ENCODE results near the gene HOXD3.

The HOXD3 gene

DNA sequence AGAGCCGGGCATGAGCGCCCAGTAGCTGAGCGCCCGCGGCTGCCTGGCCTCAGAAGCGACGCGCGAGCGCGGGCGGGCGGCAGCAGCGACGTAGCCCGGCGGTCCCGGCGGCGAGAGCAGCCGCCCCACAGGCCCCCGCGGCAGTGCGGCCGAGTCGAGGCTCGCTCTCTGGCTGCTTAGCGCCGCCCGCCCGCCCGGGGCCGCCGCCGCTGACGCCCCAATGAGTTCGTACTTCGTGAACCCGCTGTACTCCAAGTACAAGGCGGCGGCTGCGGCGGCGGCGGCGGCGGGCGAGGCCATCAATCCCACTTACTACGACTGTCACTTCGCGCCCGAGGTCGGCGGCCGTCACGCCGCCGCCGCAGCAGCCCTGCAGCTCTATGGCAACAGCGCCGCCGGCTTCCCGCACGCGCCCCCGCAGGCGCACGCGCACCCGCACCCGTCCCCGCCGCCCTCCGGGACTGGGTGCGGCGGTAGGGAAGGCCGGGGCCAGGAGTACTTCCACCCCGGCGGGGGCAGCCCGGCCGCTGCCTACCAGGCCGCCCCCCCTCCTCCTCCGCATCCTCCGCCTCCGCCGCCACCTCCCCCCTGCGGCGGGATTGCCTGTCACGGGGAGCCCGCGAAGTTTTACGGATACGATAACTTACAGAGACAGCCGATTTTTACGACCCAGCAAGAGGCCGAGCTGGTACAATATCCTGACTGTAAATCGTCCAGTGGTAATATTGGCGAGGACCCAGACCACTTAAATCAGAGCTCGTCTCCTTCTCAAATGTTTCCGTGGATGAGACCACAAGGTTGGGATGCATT, 26.8 kb upstream of the HOXD3 start:
- Histone ChIP-seq H3K27ac (ENCODE audit: low read depth, low read length) (no peak overlapping the region), H3K4me2 (ENCODE audit: low read length) (no peak overlapping the region), H3K36me3 (ENCODE audit: control insufficient read depth, low read length) (no peaks in the 10 kb centered on the region), H3K4me3 (ENCODE audit: low read length) (no peak overlapping the region), H3K79me2 (ENCODE audit: control insufficient read depth, low read length) (no peaks in the 10 kb centered on the region), H4K20me1 (ENCODE audit: control insufficient read depth, insufficient read depth, low read depth, low read length) (no peaks in the 10 kb centered on the region), H3K27me3 (ENCODE audit: control insufficient read depth, low read length) (peaks cover 17% of the 10 kb centered on the region), H3K9me2 (replicated peaks; ENCODE audit: control insufficient read depth, low read length) (no peaks in the 10 kb centered on the region), H3F3A (ENCODE audit: control insufficient read depth, insufficient read depth) (no peaks in the 10 kb centered on the region), H3K4me1 (ENCODE audit: control insufficient read depth, low read length) (no peaks in the 10 kb centered on the region), H3K9me3 (ENCODE audit: control insufficient read depth, insufficient read depth, low read length) (no peaks in the 10 kb centered on the region)
- TF ChIP-seq, protein P1, sequence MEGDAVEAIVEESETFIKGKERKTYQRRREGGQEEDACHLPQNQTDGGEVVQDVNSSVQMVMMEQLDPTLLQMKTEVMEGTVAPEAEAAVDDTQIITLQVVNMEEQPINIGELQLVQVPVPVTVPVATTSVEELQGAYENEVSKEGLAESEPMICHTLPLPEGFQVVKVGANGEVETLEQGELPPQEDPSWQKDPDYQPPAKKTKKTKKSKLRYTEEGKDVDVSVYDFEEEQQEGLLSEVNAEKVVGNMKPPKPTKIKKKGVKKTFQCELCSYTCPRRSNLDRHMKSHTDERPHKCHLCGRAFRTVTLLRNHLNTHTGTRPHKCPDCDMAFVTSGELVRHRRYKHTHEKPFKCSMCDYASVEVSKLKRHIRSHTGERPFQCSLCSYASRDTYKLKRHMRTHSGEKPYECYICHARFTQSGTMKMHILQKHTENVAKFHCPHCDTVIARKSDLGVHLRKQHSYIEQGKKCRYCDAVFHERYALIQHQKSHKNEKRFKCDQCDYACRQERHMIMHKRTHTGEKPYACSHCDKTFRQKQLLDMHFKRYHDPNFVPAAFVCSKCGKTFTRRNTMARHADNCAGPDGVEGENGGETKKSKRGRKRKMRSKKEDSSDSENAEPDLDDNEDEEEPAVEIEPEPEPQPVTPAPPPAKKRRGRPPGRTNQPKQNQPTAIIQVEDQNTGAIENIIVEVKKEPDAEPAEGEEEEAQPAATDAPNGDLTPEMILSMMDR (IDR thresholded peaks at IDR 0.05; ENCODE audit: low read depth, low read length, poor library complexity, severe bottlenecking) = no peak
- no peak for TF ChIP-seq EZH2phosphoT487 (IDR thresholded peaks at IDR 0.05; ENCODE audit: borderline replicate concordance, low read length)

DNA sequence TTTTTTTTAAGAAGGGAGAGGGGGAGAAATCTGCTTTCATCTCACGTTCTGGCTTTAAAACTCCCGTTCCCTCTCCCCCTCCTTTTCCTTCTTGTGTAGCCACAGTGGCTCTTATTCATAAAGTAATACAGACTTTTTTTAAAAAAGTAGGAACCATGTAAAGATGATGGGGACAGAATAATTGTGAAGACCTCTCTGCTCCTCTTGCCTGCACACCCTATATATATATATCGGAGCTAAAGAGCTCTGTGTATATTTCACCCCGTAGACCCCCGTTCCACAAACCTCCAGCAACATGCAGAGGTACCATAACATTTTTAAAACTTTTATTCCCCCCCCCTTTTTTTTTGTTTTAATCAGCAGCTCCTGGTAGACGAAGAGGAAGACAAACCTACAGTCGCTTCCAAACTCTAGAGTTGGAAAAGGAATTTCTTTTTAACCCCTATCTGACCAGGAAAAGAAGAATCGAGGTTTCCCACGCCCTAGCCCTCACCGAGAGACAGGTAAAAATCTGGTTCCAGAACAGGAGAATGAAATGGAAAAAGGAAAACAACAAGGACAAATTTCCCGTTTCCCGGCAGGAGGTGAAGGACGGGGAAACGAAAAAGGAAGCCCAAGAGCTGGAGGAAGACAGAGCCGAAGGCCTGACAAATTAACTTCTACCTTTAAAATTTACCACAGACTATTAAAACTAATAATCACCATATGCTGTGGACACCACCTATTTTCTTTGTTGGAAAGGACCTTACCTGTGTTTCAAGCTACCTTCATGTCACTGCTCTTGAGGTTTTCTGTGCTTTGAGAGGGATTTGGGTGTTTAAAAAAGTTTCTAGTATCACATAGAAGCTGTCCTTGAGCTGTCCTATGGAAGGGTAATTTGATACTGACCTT, 25.9 kb upstream of the HOXD3 start:
- H3K27me3 ChIP-seq (ENCODE audit: control insufficient read depth, low read length) = peaks cover 15% of the 10 kb centered on the region

DNA sequence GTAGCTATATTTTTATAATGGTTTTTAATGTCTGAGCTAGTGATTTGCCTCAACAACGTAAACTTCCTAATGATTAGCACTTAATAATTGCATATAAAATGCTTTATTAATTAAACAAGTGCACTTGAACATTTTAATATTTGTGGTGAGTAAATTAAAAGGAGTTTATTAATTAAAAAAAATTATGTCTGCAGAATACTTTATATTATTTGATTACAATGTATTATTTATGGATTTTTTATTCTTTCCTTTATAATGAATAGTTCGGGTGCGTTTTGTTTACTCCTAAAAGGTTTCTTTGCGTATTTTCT, 25.3 kb upstream of the HOXD3 start:
- Histone ChIP-seq H3K4me2 (ENCODE audit: low read length) (no peak overlapping the region), H3F3A (ENCODE audit: control insufficient read depth, insufficient read depth) (no peaks in the 10 kb centered on the region), H3K4me3 (ENCODE audit: low read length) (no peak overlapping the region), H3K9me3 (ENCODE audit: control insufficient read depth, insufficient read depth, low read length) (no peaks in the 10 kb centered on the region), H3K4me1 (ENCODE audit: control insufficient read depth, low read length) (no peaks in the 10 kb centered on the region), H3K79me2 (ENCODE audit: control insufficient read depth, low read length) (no peaks in the 10 kb centered on the region), H3K27me3 (ENCODE audit: control insufficient read depth, low read length) (peaks cover 11% of the 10 kb centered on the region), H4K20me1 (ENCODE audit: control insufficient read depth, insufficient read depth, low read depth, low read length) (no peaks in the 10 kb centered on the region), H3K27ac (ENCODE audit: low read depth, low read length) (no peak overlapping the region), H3K36me3 (ENCODE audit: control insufficient read depth, low read length) (no peaks in the 10 kb centered on the region), H3K9me2 (replicated peaks; ENCODE audit: control insufficient read depth, low read length) (no peaks in the 10 kb centered on the region)
- TF ChIP-seq, protein P1 (IDR thresholded peaks at IDR 0.05; ENCODE audit: low read depth, low read length, poor library complexity, severe bottlenecking) = no peak
- TF ChIP-seq EZH2phosphoT487 (IDR thresholded peaks at IDR 0.05; ENCODE audit: borderline replicate concordance, low read length) = no peak

More for the DNA sequence above, 25.9 kb upstream of the HOXD3 start:
- H3F3A ChIP-seq (ENCODE audit: control insufficient read depth, insufficient read depth) = no peaks in the 10 kb centered on the region
- H3K4me3 ChIP-seq (ENCODE audit: low read length) = no peak overlapping the region
- H3K79me2 ChIP-seq (ENCODE audit: control insufficient read depth, low read length) = no peaks in the 10 kb centered on the region
- H3K9me2 ChIP-seq (replicated peaks; ENCODE audit: control insufficient read depth, low read length) = no peaks in the 10 kb centered on the region
- H3K4me2 ChIP-seq (ENCODE audit: low read length) = no peak overlapping the region
- no peaks in the 10 kb centered on the region for H3K9me3 ChIP-seq (ENCODE audit: control insufficient read depth, insufficient read depth, low read length)
- H4K20me1 ChIP-seq (ENCODE audit: control insufficient read depth, insufficient read depth, low read depth, low read length) = no peaks in the 10 kb centered on the region
- TF ChIP-seq, protein P1 (IDR thresholded peaks at IDR 0.05; ENCODE audit: low read depth, low read length, poor library complexity, severe bottlenecking) = no peak
- no peak for TF ChIP-seq EZH2phosphoT487 (IDR thresholded peaks at IDR 0.05; ENCODE audit: borderline replicate concordance, low read length)
- H3K27ac ChIP-seq (ENCODE audit: low read depth, low read length) = no peak overlapping the region
- no peaks in the 10 kb centered on the region for H3K4me1 ChIP-seq (ENCODE audit: control insufficient read depth, low read length)
- H3K36me3 ChIP-seq (ENCODE audit: control insufficient read depth, low read length) = no peaks in the 10 kb centered on the region

All from DOHH2 (cell line).